Kidney capillary endothelial cell (primary cell): Measurements from ENCODE around the gene ZNF189.

Source experiments
- DNase-seq: peaks from one replicate; pipeline ENCODE4 v3.0.0-alpha.2; 2018; ENCODE audit warnings: low spot score

The ZNF189 gene

DNA sequence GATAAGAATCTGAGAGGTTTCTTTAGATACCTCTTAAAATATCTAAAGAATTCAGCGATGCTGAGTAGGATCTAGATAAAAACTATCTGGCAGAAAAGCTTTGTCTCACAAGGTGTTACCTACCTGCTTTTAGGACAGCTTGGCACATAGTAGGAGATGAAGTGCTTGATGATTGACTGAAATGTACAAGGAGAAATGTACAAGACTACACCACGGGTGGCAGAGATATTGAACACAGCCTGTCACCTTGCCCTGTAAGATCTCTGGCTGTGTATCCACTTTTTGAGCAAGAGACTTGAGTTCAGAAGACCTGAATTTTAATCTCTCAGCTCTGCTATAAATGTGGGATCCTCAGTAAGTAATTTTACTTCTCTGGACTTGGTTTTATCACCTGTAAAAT is 21.2 kb downstream of the ZNF189 start:
- no peak for DNase-seq

DNA sequence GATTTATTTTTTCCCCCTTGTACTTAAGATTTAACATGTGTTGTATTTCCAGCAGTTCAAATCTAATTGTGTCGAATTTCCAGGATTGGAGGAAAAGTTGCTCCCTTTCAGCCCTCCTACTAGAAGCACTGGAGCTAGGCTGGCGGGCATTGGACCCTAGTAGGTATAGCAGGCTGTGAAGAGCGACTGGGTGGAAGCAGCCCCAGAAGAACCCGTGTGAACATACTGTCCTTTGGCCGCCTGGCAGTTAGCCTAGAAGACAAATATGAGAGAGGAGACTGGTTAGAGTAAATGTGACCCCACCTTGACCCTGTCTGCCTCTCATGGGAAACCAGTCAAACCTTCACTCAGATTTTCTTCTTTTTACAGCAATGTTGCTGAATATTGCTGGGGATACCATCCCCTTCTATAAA is 23.0 kb downstream of the ZNF189 start:
- DNase-seq, result no peak

DNA sequence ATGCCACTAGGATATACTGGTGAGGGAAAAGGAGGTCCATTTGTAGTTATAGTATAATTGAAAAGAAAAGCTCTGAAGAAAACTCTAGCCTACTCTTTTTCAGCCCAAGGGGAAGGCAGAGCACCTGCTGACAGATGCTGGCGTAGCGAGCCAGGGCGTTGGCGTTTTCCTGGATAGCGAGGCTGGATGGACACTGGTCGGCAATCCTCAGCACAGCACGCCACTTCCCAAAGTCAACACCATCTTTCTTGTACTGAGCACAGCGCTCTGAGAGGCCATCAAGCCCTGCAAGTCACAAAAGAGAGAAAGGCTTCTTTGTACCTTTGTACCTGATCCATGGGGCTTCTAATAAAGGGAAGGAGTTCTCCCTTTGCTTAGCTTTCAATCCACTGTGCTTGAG is 28.7 kb downstream of the ZNF189 start:
- DNase-seq, result no peak

DNA sequence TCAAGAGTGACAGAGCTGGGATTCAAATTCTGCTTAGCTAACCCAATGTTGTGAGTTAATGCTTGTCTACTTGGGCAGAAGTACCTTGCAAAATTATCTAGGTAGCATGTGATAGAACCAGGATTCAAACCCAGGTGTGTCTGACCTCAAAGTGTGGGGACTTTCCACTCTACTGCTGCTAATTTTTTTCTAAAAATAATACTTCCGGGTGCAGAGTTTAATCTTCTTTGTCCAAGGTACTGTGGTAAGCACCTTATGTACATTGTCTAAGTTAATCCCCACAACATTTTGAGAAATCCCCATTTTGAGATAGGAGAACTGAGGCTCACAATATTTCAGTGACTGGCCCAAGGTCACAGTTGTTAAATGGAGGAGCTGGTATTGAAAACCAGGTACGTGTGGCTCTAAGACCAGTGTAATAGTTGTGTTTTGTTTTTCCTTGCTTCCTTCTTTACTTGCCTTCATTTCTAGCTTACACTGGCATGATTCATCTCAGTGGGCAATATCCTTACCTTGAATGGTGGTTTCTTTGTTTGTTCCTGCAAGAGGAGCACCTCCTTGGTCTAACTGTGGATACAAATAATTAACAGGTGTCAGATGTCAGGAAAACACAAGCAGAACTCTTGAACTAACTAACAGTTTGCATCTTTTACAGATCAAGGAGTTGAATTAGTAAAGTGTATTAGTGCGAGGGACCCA is 29.5 kb downstream of the ZNF189 start:
- DNase-seq, result no peak

DNA sequence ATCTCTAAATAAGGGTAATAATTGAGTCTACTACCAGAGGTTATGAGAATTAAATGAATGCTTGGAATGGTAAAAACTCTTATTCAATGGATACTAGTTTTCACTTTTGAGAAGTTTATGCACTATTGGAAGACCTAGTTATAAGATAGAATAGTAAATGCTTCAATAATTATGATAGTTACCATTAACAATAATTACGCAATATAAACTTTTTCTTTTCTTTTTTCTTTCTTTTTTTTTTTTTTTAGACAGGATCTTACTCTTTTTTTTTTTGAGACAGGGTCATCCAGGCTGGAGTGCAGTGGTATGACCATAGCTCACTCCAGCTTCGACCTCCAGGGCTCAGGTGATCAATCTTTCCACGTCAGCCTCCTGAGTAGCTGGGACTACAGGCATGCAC is 30.3 kb downstream of the ZNF189 start:
- DNase-seq, result no peak

DNA sequence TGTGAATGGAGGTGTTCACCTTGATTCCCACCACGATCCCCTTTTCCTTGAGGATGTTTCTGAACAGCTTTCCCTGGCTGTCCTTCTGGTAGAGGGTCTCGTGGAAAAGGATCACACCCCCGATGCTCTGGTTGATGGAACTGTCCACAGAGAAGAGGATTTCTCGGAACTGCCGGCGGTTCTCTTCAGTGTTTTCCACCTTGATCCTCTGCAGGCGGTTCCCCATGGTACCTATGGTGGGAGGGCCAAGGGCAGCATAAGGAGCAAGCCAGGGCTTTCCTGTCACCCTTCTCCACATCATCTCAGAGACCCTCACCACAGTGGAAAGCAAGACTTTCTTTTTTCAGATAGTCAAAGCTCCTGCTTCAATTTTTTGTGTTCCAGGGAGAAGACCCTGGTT is 31.1 kb downstream of the ZNF189 start:
- DNase-seq, result no peak

DNA sequence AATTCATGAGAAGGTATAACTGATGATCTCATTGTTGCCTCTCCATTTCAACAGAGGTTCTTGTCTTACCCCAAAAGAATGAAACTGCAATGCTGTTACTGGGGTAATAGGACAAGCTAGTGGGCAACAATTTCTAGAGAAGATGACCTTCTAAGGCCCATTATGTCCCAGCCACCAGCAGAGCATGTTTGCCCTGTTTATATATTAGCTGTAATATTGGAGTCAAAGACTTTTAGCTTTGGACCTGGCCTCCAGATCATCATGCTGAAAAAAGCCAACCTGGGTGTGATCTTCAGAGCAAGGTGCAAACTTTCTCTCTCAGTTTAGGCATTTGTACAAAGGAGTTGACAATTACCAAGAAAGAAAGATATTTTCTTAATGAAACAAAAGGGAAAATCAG is 33.5 kb downstream of the ZNF189 start:
- DNase-seq, result no peak

DNA sequence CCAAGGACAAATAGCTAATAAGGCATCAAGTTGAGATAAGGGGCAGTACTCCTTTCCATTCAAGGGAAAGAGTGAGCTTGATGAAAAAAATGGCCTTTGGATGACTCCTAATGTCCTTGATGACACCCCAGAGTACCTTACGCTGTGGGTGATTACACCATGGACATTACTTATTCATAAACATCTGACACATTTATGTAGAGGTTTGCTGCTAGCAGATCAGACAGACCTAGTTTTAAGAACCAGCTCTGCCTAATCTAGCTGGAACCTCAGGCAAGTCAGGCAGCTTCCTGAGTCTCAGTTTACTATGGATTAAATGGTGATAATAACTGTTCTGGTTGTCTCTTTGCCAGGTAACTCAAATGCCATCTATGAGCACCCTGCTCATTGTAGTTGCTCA is 34.1 kb downstream of the ZNF189 start:
- no peak for DNase-seq

DNA sequence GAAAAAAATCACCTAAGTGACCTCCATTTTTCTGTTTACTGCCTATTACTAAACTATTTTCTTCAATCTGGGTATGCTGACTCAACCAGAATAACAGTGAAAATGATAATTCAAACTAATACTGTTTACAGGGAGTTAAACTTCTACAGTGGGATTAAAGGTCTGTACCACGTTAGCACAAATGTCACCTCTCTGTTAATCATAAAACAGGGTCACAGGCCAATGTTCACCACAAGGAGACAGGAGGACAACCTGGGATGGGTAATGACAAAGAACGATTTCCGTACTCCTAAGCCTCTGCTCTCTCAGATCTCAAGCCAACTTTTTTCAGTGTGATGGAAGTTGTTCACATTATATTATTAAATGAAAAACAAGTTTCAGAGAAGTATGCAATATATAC is 34.6 kb downstream of the ZNF189 start:
- DNase-seq, result no peak

DNA sequence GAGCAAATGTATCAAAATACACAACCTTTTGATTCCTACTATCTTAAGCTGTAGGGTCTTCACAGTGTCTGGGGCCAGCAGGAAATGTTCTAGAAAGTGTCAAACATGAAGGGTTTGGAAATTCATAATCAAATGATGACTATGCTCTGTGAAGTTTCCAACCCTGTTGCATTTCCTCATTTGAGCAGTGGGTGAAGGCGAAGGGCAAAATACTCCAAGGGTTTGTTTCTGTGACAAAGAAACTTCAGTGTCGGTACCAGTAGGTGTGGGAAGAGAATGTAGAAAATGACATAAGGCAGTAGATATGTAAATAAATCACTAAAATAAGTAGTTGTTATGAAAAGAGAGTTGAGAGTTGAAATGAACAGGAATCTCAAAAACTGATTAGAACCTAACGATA is 36.3 kb downstream of the ZNF189 start:
- DNase-seq, result no peak

DNA sequence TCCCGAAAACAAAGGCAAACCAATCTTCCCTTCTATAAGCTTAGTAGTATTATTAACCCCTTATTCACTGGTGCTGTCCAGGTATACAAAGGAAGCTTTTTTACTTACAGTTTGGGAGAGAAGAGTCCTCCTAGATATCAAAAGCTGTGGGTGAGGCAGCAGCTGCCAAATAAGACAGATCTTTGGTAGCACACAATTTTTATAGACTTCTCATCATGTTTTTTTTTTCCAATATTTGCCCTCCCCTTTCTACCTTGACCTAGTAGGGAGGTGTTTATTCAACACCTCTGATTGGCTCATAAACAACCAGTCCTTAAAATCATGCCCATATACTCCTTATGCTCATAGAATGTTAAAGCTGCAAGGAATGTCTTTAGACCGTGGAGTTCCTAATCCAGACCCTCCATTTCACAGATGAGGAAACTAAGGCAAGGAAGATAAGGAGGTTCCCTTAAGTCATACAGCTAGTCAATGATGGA is 37.0 kb downstream of the ZNF189 start, which contains the start of gene ALDOB:
TSS of gene ALDOB (minus strand) at position 174 of the 479 bp plus-strand sequence. CDS start 4,887 bp downstream, outside the sequence.
- no peak for DNase-seq

DNA sequence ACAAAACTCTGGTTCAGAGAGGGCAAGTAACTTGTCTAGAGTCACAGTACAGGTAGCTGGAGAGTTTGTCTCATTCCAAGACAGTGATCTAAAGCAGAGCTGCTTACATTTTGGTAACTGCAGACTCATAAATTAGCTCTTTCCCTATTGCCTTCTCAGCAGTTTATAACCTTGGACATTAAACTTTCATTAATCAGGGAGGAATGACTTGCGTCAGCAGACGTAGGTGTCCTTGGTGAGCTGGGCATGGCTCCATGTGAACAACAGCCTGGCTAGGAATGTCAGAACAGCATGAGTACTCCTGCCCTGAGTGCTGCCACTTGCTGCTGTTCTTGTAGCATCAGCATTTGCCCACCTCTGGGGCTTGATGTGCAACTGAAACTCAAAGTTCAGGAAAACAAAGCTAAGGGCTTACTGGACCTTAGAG is 39.2 kb downstream of the ZNF189 start:
- no peak for DNase-seq

DNA sequence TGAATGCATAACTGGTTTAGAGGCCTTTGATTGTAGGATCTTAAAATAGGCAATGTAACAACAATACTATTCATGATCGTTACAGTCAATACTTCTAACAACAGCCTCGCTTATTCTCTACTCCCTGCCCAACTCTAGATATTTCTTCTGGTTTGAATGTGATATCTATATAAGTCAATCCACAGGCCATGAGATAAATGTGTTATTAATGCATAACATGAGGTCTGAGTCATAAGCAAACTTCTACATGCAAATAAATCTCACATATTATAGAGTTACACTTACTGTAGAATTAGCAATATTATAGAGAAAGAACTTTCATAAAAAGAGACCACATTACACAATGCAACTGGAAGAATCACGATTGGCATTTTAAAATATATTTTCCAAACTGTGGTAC is 39.9 kb downstream of the ZNF189 start:
- no peak for DNase-seq

DNA sequence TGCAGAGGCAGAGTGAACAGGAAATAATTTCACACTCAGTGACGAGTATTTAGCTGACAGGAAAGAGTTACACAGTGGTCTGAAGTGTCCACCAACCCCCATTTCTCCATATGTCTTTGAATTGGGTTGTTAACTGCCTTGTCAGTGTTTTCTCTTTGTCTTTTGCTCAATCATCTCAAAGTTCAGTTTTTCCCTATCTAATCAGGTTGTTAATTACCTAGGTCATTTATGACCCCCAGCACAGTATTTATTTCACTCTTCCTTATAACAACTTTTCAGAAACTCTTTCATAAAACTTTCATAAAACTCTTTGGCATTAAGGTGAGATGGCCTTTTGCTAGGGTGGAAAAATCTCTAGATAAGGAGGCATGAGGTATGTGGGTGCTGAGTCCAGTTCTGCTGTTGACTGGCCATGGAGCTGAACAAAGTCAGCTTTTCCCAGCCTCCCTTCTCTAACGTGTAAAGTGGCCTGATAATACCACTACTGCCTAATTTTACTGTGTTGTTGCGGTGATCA is 42.1 kb downstream of the ZNF189 start:
- no peak for DNase-seq

DNA sequence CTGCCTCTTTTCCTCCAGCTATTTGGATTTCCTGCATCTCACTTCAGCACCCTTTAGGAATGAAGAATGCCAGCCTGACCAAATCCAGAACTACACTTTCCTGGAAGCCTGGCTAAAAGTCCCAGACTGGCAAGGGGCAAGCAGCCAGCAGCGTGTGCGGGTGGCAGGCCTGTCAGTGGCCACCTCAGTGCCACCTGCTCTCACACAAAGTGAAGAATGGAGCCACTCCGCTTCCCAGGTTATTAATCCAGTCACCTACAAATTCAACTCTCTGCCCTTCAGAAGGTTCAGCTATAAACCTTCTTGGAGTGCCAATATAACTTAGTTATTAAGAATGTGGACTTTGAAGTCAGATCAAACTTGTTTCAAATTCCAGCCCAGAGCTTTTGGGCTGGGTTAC is 43.7 kb downstream of the ZNF189 start:
- no peak for DNase-seq

DNA sequence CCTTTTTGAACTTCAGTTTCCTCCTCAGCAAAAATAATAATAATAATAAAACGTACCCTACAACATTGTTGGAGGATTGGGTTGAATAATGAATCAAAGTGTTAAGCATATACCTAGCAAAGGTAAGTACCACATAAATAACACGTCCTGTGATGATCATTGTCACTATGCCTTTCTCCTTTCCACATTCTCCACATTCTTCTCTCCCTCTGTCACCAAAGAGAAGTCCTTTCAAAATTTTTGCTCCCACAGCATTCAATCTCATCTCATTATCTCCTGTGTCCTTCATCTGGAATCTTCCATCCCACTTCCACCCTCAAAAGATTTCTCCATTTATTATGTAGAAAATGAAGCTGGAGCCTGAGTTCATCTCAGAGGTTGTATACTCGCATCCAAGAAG is 44.1 kb downstream of the ZNF189 start:
- DNase-seq, result no peak

DNA sequence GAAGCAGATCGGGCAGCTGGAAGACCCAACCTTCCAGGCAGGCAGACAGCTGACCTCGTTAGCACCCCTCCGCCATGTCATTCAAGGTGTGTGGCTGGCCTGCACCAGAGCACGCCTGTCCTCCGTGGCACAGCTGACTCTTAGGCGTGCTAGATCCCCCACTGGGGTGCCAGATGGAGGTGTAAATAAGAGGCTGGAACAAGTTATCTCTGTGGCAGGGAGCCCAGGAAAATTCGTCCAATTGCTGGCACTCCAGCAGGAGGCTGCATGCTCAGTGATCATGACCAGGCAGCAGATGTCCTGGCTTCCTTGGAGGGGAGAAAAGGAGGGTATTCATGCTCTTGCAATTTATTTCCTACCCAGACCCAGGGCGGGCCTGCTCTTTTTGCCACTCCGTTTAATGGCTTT is 44.7 kb downstream of the ZNF189 start:
- no peak for DNase-seq

DNA sequence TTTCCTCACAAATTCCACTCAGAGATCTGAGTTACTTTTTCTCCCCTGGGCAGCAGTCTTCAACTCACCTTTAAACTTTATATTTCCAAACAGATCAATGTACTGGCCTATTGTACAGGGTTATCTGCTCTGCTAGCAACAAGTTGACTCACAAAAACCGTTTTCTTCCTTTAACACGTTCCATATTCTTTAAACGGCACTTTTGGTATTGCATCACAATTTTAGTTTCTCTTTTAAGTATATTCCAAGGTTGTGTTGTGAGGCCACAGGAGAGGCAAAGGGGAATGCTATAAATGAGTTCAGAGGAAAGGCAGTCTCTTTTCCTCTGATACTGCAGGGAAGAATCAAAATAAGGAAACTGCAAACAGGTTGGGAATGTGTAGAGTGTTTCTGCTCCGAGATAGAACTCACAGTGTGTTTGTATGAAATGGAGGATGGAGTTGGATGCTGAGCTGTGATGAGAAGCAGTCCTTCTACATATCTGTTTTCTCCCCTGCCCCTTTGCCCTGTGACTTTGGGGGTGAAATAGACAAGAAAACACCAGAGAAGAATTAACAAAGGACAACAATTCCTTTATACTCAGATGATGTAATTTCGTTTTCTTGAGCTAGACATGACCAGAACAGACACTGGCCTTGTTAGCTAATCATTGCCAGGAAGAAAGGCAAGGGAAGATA is 46.8 kb downstream of the ZNF189 start:
- DNase-seq, result no peak

DNA sequence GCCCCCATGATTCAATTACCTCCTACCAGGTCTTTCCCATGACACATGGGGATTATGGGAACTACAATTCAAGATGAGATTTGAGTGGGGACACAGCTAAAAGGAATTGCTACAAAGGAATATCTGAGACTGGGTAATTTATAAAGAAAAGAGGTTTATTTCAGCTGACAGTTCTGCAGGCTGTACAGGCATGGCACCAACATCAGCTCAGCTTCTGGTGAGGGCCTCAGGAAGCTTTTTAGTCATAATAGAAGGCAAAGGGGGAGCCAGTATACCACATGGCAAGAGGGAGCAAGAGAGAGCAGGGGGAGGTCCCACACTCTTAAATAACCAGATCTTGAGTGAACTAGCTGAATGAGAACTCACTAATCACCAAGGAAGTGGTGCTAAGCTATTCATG is 48.1 kb downstream of the ZNF189 start:
- no peak for DNase-seq

DNA sequence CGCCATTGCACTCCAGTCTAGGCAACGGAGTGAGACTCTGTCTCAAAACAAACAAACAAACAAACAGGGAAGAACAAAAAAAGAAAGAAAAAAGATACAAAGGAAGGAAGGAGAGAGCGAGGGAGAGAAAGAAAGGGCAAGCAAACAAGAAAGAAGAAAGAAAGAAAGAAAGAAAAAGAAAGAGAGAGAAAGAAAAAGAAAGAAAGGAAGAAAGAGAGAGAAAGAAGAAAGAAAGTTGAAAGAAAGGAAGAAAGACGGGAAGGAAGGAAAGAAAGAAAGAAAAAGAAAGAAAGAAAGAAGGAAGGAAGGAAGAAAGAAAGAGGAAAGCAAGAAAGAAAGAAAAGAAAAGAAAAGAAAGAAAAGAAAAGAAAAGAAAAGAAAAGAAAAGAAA is 50.0 kb downstream of the ZNF189 start:
- DNase-seq, result no peak

DNA sequence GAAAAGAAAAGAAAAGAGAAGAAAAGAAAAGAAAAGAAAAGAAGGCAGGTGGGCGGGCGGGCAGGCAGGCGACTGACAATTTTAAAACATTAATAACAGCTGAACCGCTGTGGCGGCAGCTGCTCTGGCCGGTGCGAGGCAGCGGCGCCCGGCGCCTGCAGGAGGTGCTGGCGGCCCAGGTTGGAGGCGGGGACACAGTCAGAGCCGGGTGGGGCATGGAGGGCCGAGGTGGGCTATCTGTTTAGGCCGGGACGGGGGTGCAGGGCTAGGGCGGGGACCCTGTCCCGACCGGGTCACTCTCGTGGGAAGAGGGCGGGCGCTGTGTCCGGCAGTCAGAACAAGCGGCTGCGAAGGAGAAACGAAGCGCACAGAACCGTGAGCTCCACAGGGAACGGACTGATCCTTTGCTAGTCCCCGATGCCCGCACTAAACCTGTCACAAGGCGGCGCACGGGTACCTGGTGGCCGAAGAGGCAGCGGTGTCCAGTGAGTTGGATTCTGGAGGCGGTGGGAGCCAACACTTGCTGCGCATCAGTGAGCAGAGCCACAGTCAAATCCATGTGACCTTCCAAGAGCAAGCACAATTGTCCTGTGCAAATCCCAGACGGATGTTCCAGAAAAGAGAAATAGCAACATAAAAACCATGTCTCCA is 50.5 kb downstream of the ZNF189 start:
- DNase-seq, result peak; percentile 60

DNA sequence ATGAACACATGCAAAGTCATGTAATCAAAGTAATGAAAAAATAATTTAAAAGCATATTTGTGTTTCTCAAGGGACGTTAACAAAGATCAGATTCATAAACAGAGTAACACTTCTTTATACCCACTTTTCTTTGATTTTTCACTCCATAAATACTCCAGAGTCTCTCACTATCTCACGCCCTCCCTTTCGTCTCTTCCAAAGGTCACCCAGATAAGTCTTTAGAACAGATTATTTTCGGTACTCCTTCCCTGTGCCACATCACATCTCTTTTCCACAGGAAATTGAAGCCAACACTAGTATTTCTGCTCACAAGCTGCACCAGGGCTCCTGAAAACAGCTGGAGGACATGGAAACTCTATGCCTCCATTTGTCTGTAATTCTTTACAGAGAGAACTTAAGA is 52.3 kb downstream of the ZNF189 start:
- DNase-seq, result no peak

DNA sequence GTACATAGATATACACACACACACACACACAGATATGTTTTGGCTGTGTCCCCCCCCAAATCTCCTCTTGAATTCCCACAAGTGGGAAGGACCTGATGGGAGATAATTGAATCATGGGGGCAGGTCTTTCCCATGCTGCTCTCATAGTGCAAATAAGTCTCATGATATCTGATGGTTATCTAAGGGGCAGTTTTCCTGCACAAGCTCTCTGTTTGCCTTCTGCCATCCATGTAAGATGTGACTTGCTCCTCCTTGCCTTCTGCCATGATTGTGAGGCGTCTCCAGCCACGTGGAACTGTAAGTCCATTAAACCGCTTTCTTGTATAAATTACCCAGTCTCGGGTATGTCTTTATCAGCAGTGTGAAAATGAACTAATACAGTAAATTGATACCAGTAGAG is 52.8 kb downstream of the ZNF189 start:
- no peak for DNase-seq
